ENCODE results near the gene MTX3. TPM values are rescaled to one million over a fixed set of nuclear protein-coding genes. Genes with fewer than 3 reads are reported as not detected.

MTX3 gene
- total and polyA plus RNA-seq, 2 donors (not counting 3 experiments of a cell fraction or from before 2014, with no cell fraction given): 2.9 to 8.3 TPM

- no peak for FAIRE-seq
- no peaks in the 10 kb centered on the region for H3K36me3 ChIP-seq (ENCODE audit: control insufficient read depth in 2 of 2, extremely low read depth in 1 of 2, insufficient read depth in 2 of 2, low read length in 2 of 2)
- H3K9me1 ChIP-seq (replicated peaks; ENCODE audit: control insufficient read depth, extremely low read depth, insufficient read depth, low read length): no peaks in the 10 kb centered on the region
- no peak overlapping the region for H3K4me2 ChIP-seq (ENCODE audit: insufficient read depth, low read length)
- no peak overlapping the region for H3K27ac ChIP-seq (ENCODE audit: insufficient read depth, low read depth, low read length)
- no peaks in the 10 kb centered on the region for H3K79me2 ChIP-seq (ENCODE audit: control insufficient read depth, insufficient read depth, low read length)
- no peaks in the 10 kb centered on the region for H3K4me1 ChIP-seq (ENCODE audit: control insufficient read depth, extremely low read depth, insufficient read depth, low read length)
- no peaks in the 10 kb centered on the region for H4K20me1 ChIP-seq (replicated peaks; ENCODE audit: control insufficient read depth, extremely low read depth, insufficient read depth, low read length)
- no peaks in the 10 kb centered on the region for H3K27me3 ChIP-seq (ENCODE audit: control insufficient read depth in 2 of 2, insufficient read depth in 2 of 2, low read length in 2 of 2)
- ChIA-PET POLR2A (no interaction called here), CTCF (no interaction called here)
- intact Hi-C loops (cut with micrococcal nuclease) (no loop called here), dilution Hi-C loops (cut with MboI; ENCODE audit: extremely low pct_ligation_motif_present, low sequenced_read_pairs) (no loop called here)
- H3K9ac ChIP-seq (replicated peaks; ENCODE audit: extremely low read depth, insufficient read depth, low read length): no peak overlapping the region
- no peak overlapping the region for H2AFZ ChIP-seq (ENCODE audit: low read depth, low read length)
- no TSS peak for BruUV-seq (replicated peaks)
- no peak for DNase-seq (ENCODE audit: low read depth, low spot score)
- no peak overlapping the region for H3K4me3 ChIP-seq (replicated peaks in 1 of 3; ENCODE audit: insufficient read depth in 1 of 3, low read depth in 1 of 3, low read length in 3 of 3)
- no peaks in the 10 kb centered on the region for H3K9me3 ChIP-seq (replicated peaks; ENCODE audit: control insufficient read depth, insufficient read depth, low read length)
- no peak for TF ChIP-seq FOS (IDR thresholded peaks at IDR 0.05; ENCODE audit: borderline replicate concordance, insufficient read depth, low read length)
- TF ChIP-seq EZH2 (IDR thresholded peaks at IDR 0.05; ENCODE audit: borderline replicate concordance, low read depth, low read length, severe bottlenecking): no peak
- TF ChIP-seq POLR2A (IDR thresholded peaks at IDR 0.05; ENCODE audit: low read depth, low read length): no peak
- TF ChIP-seq, protein P1, sequence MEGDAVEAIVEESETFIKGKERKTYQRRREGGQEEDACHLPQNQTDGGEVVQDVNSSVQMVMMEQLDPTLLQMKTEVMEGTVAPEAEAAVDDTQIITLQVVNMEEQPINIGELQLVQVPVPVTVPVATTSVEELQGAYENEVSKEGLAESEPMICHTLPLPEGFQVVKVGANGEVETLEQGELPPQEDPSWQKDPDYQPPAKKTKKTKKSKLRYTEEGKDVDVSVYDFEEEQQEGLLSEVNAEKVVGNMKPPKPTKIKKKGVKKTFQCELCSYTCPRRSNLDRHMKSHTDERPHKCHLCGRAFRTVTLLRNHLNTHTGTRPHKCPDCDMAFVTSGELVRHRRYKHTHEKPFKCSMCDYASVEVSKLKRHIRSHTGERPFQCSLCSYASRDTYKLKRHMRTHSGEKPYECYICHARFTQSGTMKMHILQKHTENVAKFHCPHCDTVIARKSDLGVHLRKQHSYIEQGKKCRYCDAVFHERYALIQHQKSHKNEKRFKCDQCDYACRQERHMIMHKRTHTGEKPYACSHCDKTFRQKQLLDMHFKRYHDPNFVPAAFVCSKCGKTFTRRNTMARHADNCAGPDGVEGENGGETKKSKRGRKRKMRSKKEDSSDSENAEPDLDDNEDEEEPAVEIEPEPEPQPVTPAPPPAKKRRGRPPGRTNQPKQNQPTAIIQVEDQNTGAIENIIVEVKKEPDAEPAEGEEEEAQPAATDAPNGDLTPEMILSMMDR (IDR thresholded peaks at IDR 0.05; ENCODE audit: extremely low read depth in 1 of 2, insufficient read depth in 1 of 2, low read depth in 1 of 2, low read length in 2 of 2): no peak
- TF ChIP-seq GATA2 (IDR thresholded peaks at IDR 0.05; ENCODE audit: insufficient read depth, insufficient read length, low read depth, low read length): no peak
- no peak for TF ChIP-seq MYC (IDR thresholded peaks at IDR 0.05; ENCODE audit: low read depth, low read length)
- TF ChIP-seq JUN (IDR thresholded peaks at IDR 0.05; ENCODE audit: borderline replicate concordance, insufficient read depth, insufficient read length, low read depth): no peak
- no peak for TF ChIP-seq MAX (IDR thresholded peaks at IDR 0.05; ENCODE audit: insufficient read depth, insufficient read length)
- TF ChIP-seq POLR2AphosphoS5 (IDR thresholded peaks at IDR 0.05; ENCODE audit: insufficient read depth, low read depth, low read length): no peak
Observed at GRCh38 chr5:79947567-79947966, 43.5 kb downstream of the MTX3 start.
